RWPE2 (cell line): ENCODE results near the gene NLK.

ENCODE experiments used
- ATAC-seq: fragments of 200-7000 bp; cut with Tn5 transposase; 3 replicates; pipeline ENCODE4 v1.9.1; 2021; ENCODE audit warnings: low read depth
- DNase-seq: peaks from one replicate; pipeline ENCODE4 v3.0.0-alpha.2; 2020; ENCODE audit warnings: low spot score
- H3K27ac ChIP-seq: fragments of 450-650 bp; 2 replicates; pipeline ENCODE4 v1.5.1; 2017; ENCODE audit warnings: mild to moderate bottlenecking; ENCODE audit not compliant: poor library complexity, severe bottlenecking
- H3K27me3 ChIP-seq: fragments of 250-450 bp; sonication (Bioruptor Pico); 2 replicates; pipeline ENCODE4 v1.5.1; 2021; ENCODE audit warnings: mild to moderate bottlenecking, moderate library complexity; ENCODE audit not compliant: insufficient read depth, poor library complexity, severe bottlenecking
- H3K36me3 ChIP-seq: fragments of 250-450 bp; sonication (Bioruptor Pico); 2 replicates; pipeline ENCODE4 v1.5.1; 2020; ENCODE audit warnings: low read depth, mild to moderate bottlenecking, moderate library complexity
- H3K4me1 ChIP-seq: fragments of 250-450 bp; sonication (Bioruptor Pico); 2 replicates; pipeline ENCODE4 v1.5.1; 2021; ENCODE audit warnings: mild to moderate bottlenecking, moderate library complexity; ENCODE audit not compliant: insufficient read depth, poor library complexity, severe bottlenecking
- H3K4me3 ChIP-seq: fragments of 250-450 bp; sonication (Bioruptor Pico); 2 replicates; pipeline ENCODE4 v1.5.1; 2021; ENCODE audit warnings: mild to moderate bottlenecking, moderate library complexity; ENCODE audit not compliant: severe bottlenecking
- H3K9me3 ChIP-seq: fragments of 250-450 bp; sonication (Bioruptor Pico); 2 replicates; pipeline ENCODE4 v1.5.1; 2021; ENCODE audit warnings: mild to moderate bottlenecking, moderate library complexity; ENCODE audit not compliant: severe bottlenecking
- CTCF ChIP-seq: fragments of 450-650 bp; IDR thresholded peaks from one replicate; pipeline ENCODE4 v1.5.1; 2017; ENCODE audit warnings: mild to moderate bottlenecking, moderate library complexity; ENCODE audit not compliant: poor library complexity, severe bottlenecking

Gene NLK

DNA sequence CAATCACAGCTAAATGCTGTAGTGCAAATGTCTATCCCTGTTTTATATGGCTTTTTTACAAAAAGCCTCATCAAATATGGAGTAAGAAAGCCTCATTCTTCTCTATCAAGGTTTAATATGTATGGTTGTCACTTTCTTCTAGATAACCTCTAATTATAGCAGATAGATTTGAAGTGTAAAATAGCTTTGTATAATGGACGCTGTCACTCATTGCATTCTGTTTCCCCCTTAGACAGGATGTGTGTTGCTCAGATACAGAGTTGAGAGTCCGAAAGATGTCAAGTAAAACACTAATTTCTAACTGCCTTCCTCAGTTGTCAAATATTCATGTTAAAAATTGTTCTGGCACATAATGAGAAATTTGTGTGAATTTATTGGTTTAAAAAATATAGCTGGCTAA, 88.0 kb downstream of the NLK start:
- ATAC-seq, result no peak
- peaks cover 52% of the 10 kb centered on the region for H3K36me3 ChIP-seq
- peaks cover 11% of the 10 kb centered on the region for H3K4me1 ChIP-seq
- no peak overlapping the region for H3K27ac ChIP-seq
- no peak for TF ChIP-seq CTCF
- no peak for DNase-seq
- no peaks in the 10 kb centered on the region for H3K27me3 ChIP-seq
- H3K9me3 ChIP-seq, result no peaks in the 10 kb centered on the region
- H3K4me3 ChIP-seq, result no peak overlapping the region

- Histone ChIP-seq H3K4me1 (peaks cover 11% of the 10 kb centered on the region), H3K9me3 (no peaks in the 10 kb centered on the region), H3K36me3 (peaks cover 49% of the 10 kb centered on the region), H3K4me3 (no peak overlapping the region), H3K27me3 (no peaks in the 10 kb centered on the region), H3K27ac (peak overlapping the region; percentile 86)
- no peak for DNase-seq
- no peak for TF ChIP-seq CTCF
- ATAC-seq, result no peak
Measured at GRCh38 chr17:28131599-28131998, 89.1 kb downstream of the NLK start.

DNA sequence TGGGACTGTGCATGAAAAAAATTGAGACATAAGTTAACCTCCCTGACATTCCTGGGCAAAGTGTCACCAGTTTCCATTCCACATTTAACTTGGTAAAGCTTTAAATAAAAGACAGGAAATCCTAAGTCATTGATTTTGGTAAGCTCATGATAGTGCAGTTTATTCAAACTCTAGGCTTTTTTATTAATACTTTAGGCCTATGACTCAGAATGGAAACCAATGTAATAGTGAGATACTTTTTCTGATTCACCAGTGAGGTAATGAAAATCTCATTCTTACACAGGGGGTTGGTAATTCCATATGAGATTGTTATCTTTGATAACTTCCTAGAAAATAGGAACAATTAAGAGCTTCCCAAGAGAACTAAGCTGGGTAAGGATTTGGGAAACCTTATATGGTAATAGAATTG, 91.1 kb downstream of the NLK start:
- TF ChIP-seq CTCF, result no peak

DNA sequence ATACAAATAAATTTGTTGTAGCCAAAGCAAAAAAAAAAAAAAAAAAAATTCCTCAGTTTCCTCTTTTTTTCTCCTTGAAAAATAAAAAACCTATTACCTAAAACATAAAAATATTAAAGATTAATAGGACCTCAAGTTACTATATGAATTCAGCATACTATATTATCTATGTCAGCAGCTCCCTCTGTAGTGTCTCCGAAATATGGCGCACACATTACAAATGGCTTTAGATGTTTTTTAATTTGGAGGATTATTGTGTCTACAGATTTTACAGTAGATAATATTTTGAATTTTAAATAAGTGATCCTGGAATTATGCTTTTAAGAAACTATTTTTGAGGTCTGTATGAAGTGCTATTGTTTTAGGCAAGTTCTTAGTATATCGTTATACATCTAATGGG, 94.4 kb downstream of the NLK start:
- DNase-seq (no peak), ATAC-seq (no peak)
- H3K4me1 ChIP-seq, result peaks cover 11% of the 10 kb centered on the region
- no peak overlapping the region for H3K27ac ChIP-seq
- no peak overlapping the region for H3K4me3 ChIP-seq
- H3K27me3 ChIP-seq, result no peaks in the 10 kb centered on the region
- H3K9me3 ChIP-seq, result no peaks in the 10 kb centered on the region
- TF ChIP-seq CTCF, result no peak
- H3K36me3 ChIP-seq, result peaks cover 54% of the 10 kb centered on the region

More for the DNA sequence above, 91.1 kb downstream of the NLK start:
- H3K9me3 ChIP-seq, result no peaks in the 10 kb centered on the region
- peak overlapping the region; percentile 86 for H3K27ac ChIP-seq
- peak; percentile 90 for ATAC-seq
- H3K27me3 ChIP-seq, result no peaks in the 10 kb centered on the region
- DNase-seq, result no peak
- peaks cover 11% of the 10 kb centered on the region for H3K4me1 ChIP-seq
- peaks cover 51% of the 10 kb centered on the region for H3K36me3 ChIP-seq
- H3K4me3 ChIP-seq, result no peak overlapping the region

DNA sequence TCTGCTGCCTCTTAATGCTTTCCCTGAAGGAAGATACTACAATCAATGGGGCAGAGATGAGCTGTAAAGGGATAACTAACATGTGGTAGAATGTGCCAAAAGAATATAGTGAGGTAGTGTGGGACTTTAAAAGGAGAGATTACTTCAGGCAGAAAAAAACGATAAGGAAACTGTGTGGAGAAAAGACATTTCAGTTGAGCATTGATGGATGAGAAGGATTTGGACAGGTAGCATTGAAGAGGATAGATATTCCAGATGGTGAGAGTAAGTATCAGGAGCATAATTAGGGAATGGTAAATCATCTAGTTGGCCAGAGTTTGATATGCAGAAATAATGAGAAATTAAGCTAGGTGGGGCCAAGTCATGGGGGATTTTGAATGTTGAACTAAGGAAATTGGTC, 97.3 kb downstream of the NLK start:
- Histone ChIP-seq H3K27ac (no peak overlapping the region), H3K9me3 (no peaks in the 10 kb centered on the region), H3K36me3 (peaks cover 42% of the 10 kb centered on the region), H3K27me3 (no peaks in the 10 kb centered on the region), H3K4me3 (no peak overlapping the region), H3K4me1 (no peaks in the 10 kb centered on the region)
- no peak for TF ChIP-seq CTCF
- ATAC-seq (no peak), DNase-seq (no peak)
